ENCODE results near the gene SLC46A2.

Gene SLC46A2

GRCh38 chr9:112838342-112838741, 52.3 kb downstream of the SLC46A2 start:
- Histone ChIP-seq H4K20me1 (ENCODE audit: insufficient read depth, low read length) (no peaks in the 10 kb centered on the region), H3K4me1 (ENCODE audit: insufficient read depth, low read length, severe bottlenecking) (no peaks in the 10 kb centered on the region), H2AFZ (ENCODE audit: low read length) (no peak overlapping the region), H3K79me2 (ENCODE audit: insufficient read depth, low read length) (no peaks in the 10 kb centered on the region), H3K9me2 (ENCODE audit: low read depth, low read length) (no peaks in the 10 kb centered on the region), H3K27ac (ENCODE audit: low read depth, low read length, poor library complexity, severe bottlenecking) (no peak overlapping the region), H3K36me3 (ENCODE audit: insufficient read depth, low read length) (peaks cover 42% of the 10 kb centered on the region), H3K27me3 (ENCODE audit: insufficient read depth, low read length) (no peaks in the 10 kb centered on the region), H3K4me2 (ENCODE audit: low read length) (no peak overlapping the region), H3K9ac (ENCODE audit: low read length) (no peak overlapping the region), H3K9me3 (ENCODE audit: low read length) (no peaks in the 10 kb centered on the region), H3K4me3 (ENCODE audit: low read depth, low read length, poor library complexity, severe bottlenecking) (no peak overlapping the region), H3F3A (ENCODE audit: insufficient read depth, low read length) (no peaks in the 10 kb centered on the region)
- TF ChIP-seq EZH2 (IDR thresholded peaks at IDR 0.05; ENCODE audit: borderline replicate concordance, low read length): no peak
- TF ChIP-seq CTCF (IDR thresholded peaks at IDR 0.05; ENCODE audit: low read length): no peak

- no peaks in the 10 kb centered on the region for H3K9me2 ChIP-seq (ENCODE audit: low read depth, low read length)
- no peak overlapping the region for H3K27ac ChIP-seq (ENCODE audit: low read depth, low read length, poor library complexity, severe bottlenecking)
- H2AFZ ChIP-seq (ENCODE audit: low read length): no peak overlapping the region
- no peaks in the 10 kb centered on the region for H3F3A ChIP-seq (ENCODE audit: insufficient read depth, low read length)
- TF ChIP-seq EZH2 (IDR thresholded peaks at IDR 0.05; ENCODE audit: borderline replicate concordance, low read length): no peak
- TF ChIP-seq CTCF (IDR thresholded peaks at IDR 0.05; ENCODE audit: low read length): no peak
- H3K79me2 ChIP-seq (ENCODE audit: insufficient read depth, low read length): no peaks in the 10 kb centered on the region
- H4K20me1 ChIP-seq (ENCODE audit: insufficient read depth, low read length): no peaks in the 10 kb centered on the region
- no peak overlapping the region for H3K4me3 ChIP-seq (ENCODE audit: low read depth, low read length, poor library complexity, severe bottlenecking)
- H3K27me3 ChIP-seq (ENCODE audit: insufficient read depth, low read length): no peaks in the 10 kb centered on the region
- no peak overlapping the region for H3K4me2 ChIP-seq (ENCODE audit: low read length)
- no peaks in the 10 kb centered on the region for H3K4me1 ChIP-seq (ENCODE audit: insufficient read depth, low read length, severe bottlenecking)
- H3K9ac ChIP-seq (ENCODE audit: low read length): no peak overlapping the region
- no peaks in the 10 kb centered on the region for H3K9me3 ChIP-seq (ENCODE audit: low read length)
- H3K36me3 ChIP-seq (ENCODE audit: insufficient read depth, low read length): peaks cover 50% of the 10 kb centered on the region
Observed at GRCh38 chr9:112836394-112836793, 54.3 kb downstream of the SLC46A2 start.

GRCh38 chr9:112833081-112833480, 57.6 kb downstream of the SLC46A2 start:
- Histone ChIP-seq H3K9ac (ENCODE audit: low read length) (no peak overlapping the region), H2AFZ (ENCODE audit: low read length) (no peak overlapping the region), H4K20me1 (ENCODE audit: insufficient read depth, low read length) (no peaks in the 10 kb centered on the region), H3K9me2 (ENCODE audit: low read depth, low read length) (no peaks in the 10 kb centered on the region), H3F3A (ENCODE audit: insufficient read depth, low read length) (no peaks in the 10 kb centered on the region), H3K27ac (ENCODE audit: low read depth, low read length, poor library complexity, severe bottlenecking) (no peak overlapping the region), H3K9me3 (ENCODE audit: low read length) (no peaks in the 10 kb centered on the region), H3K36me3 (ENCODE audit: insufficient read depth, low read length) (peaks cover 32% of the 10 kb centered on the region), H3K4me3 (ENCODE audit: low read depth, low read length, poor library complexity, severe bottlenecking) (no peak overlapping the region), H3K4me1 (ENCODE audit: insufficient read depth, low read length, severe bottlenecking) (no peaks in the 10 kb centered on the region), H3K79me2 (ENCODE audit: insufficient read depth, low read length) (no peaks in the 10 kb centered on the region), H3K27me3 (ENCODE audit: insufficient read depth, low read length) (no peaks in the 10 kb centered on the region), H3K4me2 (ENCODE audit: low read length) (no peak overlapping the region)
- TF ChIP-seq CTCF (IDR thresholded peaks at IDR 0.05; ENCODE audit: low read length): no peak
- no peak for TF ChIP-seq EZH2 (IDR thresholded peaks at IDR 0.05; ENCODE audit: borderline replicate concordance, low read length)

All from OCI-LY1 (cell line).